Middle frontal gyrus (tissue), 1 donor: ENCODE data around the gene IFFO2.
A peak's percentile ranks its signal among the peaks of the same experiment; 100 is the strongest.

Source experiments
- DNase-seq: peaks from one replicate; pipeline ENCODE4 v3.0.0-alpha.2; 2015; ENCODE audit warnings: low spot score; ENCODE audit errors: extremely low spot score

Gene IFFO2

GRCh38 chr1:18956193-18957135, at the start of gene IFFO2:
IFFO2 (minus strand) TSS chr1:18956676; CDS start chr1:18956332, 344 bp downstream.
- peak; percentile 93 for DNase-seq

- DNase-seq: no peak
Measured at GRCh38 chr1:19006000-19006399, 49.5 kb upstream of the IFFO2 start.

GRCh38 chr1:19003371-19004290, 47.2 kb upstream of the IFFO2 start:
- DNase-seq: no peak

- DNase-seq: no peak
Measured at GRCh38 chr1:19000065-19000464, 43.6 kb upstream of the IFFO2 start.

GRCh38 chr1:18999359-18999758, 42.9 kb upstream of the IFFO2 start:
- DNase-seq: no peak

GRCh38 chr1:18998016-18998724, 41.7 kb upstream of the IFFO2 start:
- no peak for DNase-seq

GRCh38 chr1:18997508-18997907, 41.0 kb upstream of the IFFO2 start:
- DNase-seq: peak; percentile 35

- no peak for DNase-seq
Measured at GRCh38 chr1:18996548-18997177, 40.2 kb upstream of the IFFO2 start.

- no peak for DNase-seq
Measured at GRCh38 chr1:18994381-18994780, 37.9 kb upstream of the IFFO2 start.

GRCh38 chr1:18992646-18993045, 36.2 kb upstream of the IFFO2 start:
- no peak for DNase-seq

GRCh38 chr1:18991585-18991984, 35.1 kb upstream of the IFFO2 start:
- no peak for DNase-seq

GRCh38 chr1:18989896-18990295, 33.4 kb upstream of the IFFO2 start:
- DNase-seq: no peak

GRCh38 chr1:18989176-18989799, 32.8 kb upstream of the IFFO2 start:
- no peak for DNase-seq

- DNase-seq: no peak
Measured at GRCh38 chr1:18981242-18981641, 24.8 kb upstream of the IFFO2 start.

- no peak for DNase-seq
Measured at GRCh38 chr1:18978706-18979105, 22.2 kb upstream of the IFFO2 start.

GRCh38 chr1:18977428-18977827, 21.0 kb upstream of the IFFO2 start:
- DNase-seq: no peak

- no peak for DNase-seq
Measured at GRCh38 chr1:18976096-18976495, 19.6 kb upstream of the IFFO2 start.

- DNase-seq: no peak
Measured at GRCh38 chr1:18974606-18975005, 18.1 kb upstream of the IFFO2 start.

GRCh38 chr1:18974005-18974404, 17.5 kb upstream of the IFFO2 start:
- no peak for DNase-seq

- no peak for DNase-seq
Measured at GRCh38 chr1:18973446-18973955, 17.0 kb upstream of the IFFO2 start.
